HG02884 (cell line): ENCODE results near the gene UGT8.

ENCODE experiments used
- ATAC-seq: cut with Tn5 transposase; IDR thresholded peaks from one replicate; pipeline ENCODE4 v1.9.1; 2021; ENCODE audit warnings: mild to moderate bottlenecking, moderate library complexity; ENCODE audit not compliant: unreplicated experiment

Gene UGT8

DNA sequence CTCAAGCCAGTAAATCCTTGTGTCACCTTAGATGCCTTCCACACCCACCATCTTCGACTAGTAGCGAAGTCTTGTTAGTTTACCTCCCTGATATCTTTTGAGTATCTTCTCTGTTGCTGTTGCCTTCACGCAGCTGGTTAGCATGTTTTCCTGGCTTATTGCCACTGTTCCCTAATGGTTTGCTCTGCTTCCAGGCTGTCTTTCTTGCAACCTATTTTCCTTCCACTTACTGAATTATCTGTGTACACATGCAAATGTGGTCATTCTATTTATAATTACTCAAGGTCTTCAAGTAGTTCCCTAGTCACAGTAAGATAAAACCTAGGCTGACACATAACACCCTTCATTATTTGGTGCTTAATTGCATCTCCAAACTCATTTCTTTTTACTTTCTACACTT lies 89.5 kb downstream of the UGT8 start:
- ATAC-seq: no peak

- ATAC-seq: no peak
Measured at GRCh38 chr4:114690571-114690970, 92.0 kb downstream of the UGT8 start.

DNA sequence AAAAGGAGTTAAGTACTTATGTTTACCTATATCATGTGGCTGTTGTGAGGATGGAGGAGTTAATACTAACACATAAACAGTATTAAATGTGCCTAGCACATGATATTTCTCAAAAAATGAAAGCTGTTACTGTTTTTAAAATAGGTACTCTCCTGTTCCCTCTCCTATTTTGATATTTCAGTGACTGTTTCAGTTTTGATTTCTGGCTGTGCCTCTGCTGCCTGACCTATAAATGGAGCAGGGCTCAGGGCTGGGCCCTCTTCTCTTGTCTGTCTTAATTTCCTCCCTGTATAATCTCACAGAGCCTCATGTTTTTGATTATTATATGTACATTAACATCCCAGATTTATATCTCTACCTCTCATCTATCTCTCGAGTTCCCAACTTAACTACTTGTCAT lies 93.3 kb downstream of the UGT8 start:
- peak; percentile 85 for ATAC-seq

DNA sequence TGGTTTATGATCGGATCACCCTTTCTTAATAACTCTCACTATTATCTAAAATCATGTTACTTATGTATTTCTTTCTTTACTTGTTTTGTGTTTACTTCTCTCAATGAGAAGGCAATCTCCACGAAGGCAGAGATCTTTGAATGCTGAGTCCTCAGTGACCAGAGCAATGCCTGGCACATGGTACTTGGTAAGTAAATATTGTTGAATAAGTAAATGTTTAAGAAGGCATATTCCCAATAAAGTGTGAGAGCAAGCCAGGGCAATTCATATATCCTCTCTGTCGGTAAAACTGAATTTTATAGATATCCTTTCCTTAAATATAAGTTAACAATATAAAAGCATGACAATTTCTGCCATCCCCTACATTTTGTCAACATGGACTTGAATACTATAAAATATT lies 94.4 kb downstream of the UGT8 start:
- ATAC-seq: no peak

DNA sequence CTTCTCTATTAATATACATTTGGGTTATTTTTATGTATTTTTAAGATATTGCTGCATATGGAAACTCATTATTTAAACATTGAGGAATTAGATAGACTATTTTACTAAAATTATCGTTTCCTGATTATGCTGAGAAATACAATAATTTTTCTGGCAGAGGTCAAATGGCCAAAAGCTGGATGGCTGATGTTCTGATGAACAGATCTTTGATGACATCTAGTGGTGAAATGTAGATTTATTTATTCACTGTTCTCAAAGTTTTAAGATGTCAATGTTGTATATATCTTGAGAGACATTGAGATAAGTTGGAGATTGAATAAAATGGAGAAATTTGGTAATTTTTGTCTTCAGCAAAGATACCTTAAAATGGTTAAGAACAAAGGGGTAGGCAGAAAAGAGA lies 96.2 kb downstream of the UGT8 start:
- ATAC-seq: no peak

- no peak for ATAC-seq
Measured at GRCh38 chr4:114698231-114698630, 99.6 kb downstream of the UGT8 start.

- ATAC-seq: no peak
Measured at GRCh38 chr4:114701491-114701890, 102.9 kb downstream of the UGT8 start.

DNA sequence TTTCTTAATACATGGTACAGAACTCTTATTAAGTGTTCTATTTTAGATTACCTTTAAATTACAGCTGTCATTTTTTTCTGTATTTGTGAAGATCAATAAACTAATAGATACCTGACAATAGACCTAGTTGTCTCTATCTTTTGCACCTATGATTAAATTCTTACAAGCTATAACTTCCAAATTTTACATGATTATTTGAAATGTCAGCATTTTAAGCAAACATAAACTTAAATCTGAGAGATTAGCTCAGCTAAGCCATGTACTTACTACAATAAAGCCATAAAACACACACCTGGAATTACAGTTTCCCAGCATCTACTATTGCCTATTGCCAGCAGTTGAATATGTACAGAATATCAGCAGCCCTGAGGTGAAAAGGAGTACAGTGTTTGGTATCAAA lies 118.8 kb downstream of the UGT8 start:
- no peak for ATAC-seq

GRCh38 chr4:114725066-114725465 lies 126.5 kb downstream of the UGT8 start:
- no peak for ATAC-seq

DNA sequence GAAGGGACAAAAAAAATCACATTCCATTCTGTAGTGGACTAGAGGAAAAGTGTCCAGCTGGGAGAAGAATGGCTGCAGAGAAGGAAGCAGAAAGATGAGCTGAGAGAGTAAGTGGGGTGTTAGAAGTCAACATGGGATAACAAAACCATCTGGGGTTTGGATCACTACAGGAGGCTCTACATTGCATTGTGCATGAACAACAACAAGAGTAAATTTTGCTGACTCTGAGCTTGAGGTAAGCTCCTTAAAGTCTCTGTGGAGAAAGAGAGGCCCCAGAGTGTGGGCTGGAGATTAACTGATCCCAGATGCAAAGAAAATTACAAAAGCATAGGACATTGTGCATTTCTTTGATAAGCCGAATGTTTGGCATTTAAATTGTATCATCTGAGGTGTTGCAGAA lies 128.9 kb downstream of the UGT8 start:
- no peak for ATAC-seq
